ENCODE results near the gene ZDHHC1. TPM values are rescaled to one million over a fixed set of nuclear protein-coding genes. Genes with fewer than 3 reads are reported as not detected.

Gene ZDHHC1
- polyA plus RNA-seq, 1 of the 3 experiments (the other 2 are of a cell fraction): 15.8 TPM

GRCh38 chr16:67364600-67365235, 51.6 kb downstream of the ZDHHC1 start:
- H3F3A ChIP-seq (replicated peaks; ENCODE audit: insufficient read depth): peaks cover 4% of the 10 kb centered on the region
- no peak overlapping the region for H3K27ac ChIP-seq (ENCODE audit: low read depth in 2 of 2, low read length in 1 of 2)
- H3K9me3 ChIP-seq: no peaks in the 10 kb centered on the region
- no peaks in the 10 kb centered on the region for H3K79me2 ChIP-seq (ENCODE audit: insufficient read depth)
- no peak for DNase-seq
- H3K27me3 ChIP-seq (ENCODE audit: insufficient read depth): no peaks in the 10 kb centered on the region; the same call in 1 of the 2 replicates
- H4K20me1 ChIP-seq (ENCODE audit: insufficient read depth): no peaks in the 10 kb centered on the region
- H2AFZ ChIP-seq (ENCODE audit: low read depth): peak overlapping the region; percentile 53; the same call in 1 of the 2 replicates
- POLR2A ChIA-PET: no interaction called here
- TF ChIP-seq USF1 (IDR thresholded peaks at IDR 0.05; ENCODE audit: borderline replicate concordance, low read depth) (no peak), TAF1 (IDR thresholded peaks at IDR 0.05; ENCODE audit: borderline replicate concordance, low read depth, low read length) (no peak), TCF12 (IDR thresholded peaks at IDR 0.05) (no peak), MEF2A (IDR thresholded peaks at IDR 0.05; ENCODE audit: borderline replicate concordance, low read depth) (no peak), GATA2 (CRISPR knock-in tag; IDR thresholded peaks at IDR 0.05) (no peak), RFX5 (IDR thresholded peaks at IDR 0.05; ENCODE audit: low read length) (no peak), REST (IDR thresholded peaks at IDR 0.05; ENCODE audit: low read depth, low read length) (no peak), EP300 (IDR thresholded peaks at IDR 0.05; ENCODE audit: borderline replicate concordance in 1 of 2, low read depth in 1 of 2, low read length in 1 of 2) (no peak), JUND (IDR thresholded peaks at IDR 0.05) (no peak), YY1 (IDR thresholded peaks at IDR 0.05; ENCODE audit: low read depth) (no peak), MXI1 (IDR thresholded peaks at IDR 0.05; ENCODE audit: low read depth, low read length) (no peak), SMC3 (IDR thresholded peaks at IDR 0.05; ENCODE audit: low read depth, low read length) (no peak), FOSL2 (IDR thresholded peaks at IDR 0.05; ENCODE audit: borderline replicate concordance, low read depth) (no peak), FOXJ3 (CRISPR knock-in tag; IDR thresholded peaks at IDR 0.05) (no peak), PBX3 (IDR thresholded peaks at IDR 0.05) (no peak), NFIC (IDR thresholded peaks at IDR 0.05; ENCODE audit: borderline replicate concordance) (no peak)
- TF ChIP-seq, protein P1, sequence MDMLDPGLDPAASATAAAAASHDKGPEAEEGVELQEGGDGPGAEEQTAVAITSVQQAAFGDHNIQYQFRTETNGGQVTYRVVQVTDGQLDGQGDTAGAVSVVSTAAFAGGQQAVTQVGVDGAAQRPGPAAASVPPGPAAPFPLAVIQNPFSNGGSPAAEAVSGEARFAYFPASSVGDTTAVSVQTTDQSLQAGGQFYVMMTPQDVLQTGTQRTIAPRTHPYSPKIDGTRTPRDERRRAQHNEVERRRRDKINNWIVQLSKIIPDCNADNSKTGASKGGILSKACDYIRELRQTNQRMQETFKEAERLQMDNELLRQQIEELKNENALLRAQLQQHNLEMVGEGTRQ (IDR thresholded peaks at IDR 0.05; ENCODE audit: borderline replicate concordance, low read depth, low read length): no peak
- H3K4me2 ChIP-seq: no peak overlapping the region
- no peak overlapping the region for H3K9ac ChIP-seq
- H3K9me2 ChIP-seq: no peaks in the 10 kb centered on the region
- CTCF ChIA-PET: interaction anchor here (0.6 to 1.0 kb wide), 4 partner anchors 9 to 148 kb away, joined by 3 to 5 read pairs (median 3); no protein-coding TSS in a partner anchor
- no peaks in the 10 kb centered on the region for H3K4me1 ChIP-seq (ENCODE audit: control insufficient read depth in 1 of 2, insufficient read depth in 2 of 2, low read depth in 1 of 2, low read length in 1 of 2)
- no peak overlapping the region for H3K4me3 ChIP-seq (ENCODE audit: low read depth in 2 of 2, low read length in 1 of 2)
- H3K36me3 ChIP-seq (replicated peaks in 1 of 2; ENCODE audit: control insufficient read depth in 1 of 2, insufficient read depth in 2 of 2, low read length in 1 of 2): no peaks in the 10 kb centered on the region
